Ishikawa (cell line): Measurements from ENCODE around the gene KRTAP19-5.

ENCODE experiments used
- CEBPB ChIP-seq: IDR thresholded peaks from 2 replicates; pipeline ENCODE4 v1.6.1; 2012
- CREB1 ChIP-seq: IDR thresholded peaks from 2 replicates; pipeline ENCODE4 v1.6.1; 2012; ENCODE audit warnings: low read depth
- EGR1 ChIP-seq: IDR thresholded peaks from 2 replicates; pipeline ENCODE4 v1.6.1; 2012
- EP300 ChIP-seq: IDR thresholded peaks from 2 replicates; pipeline ENCODE4 v1.6.1; 2012; ENCODE audit warnings: borderline replicate concordance
- FOXM1 ChIP-seq: IDR thresholded peaks from 2 replicates; pipeline ENCODE4 v1.6.1; 2012; ENCODE audit warnings: low read depth, borderline replicate concordance
- NFIC ChIP-seq: IDR thresholded peaks from 2 replicates; pipeline ENCODE4 v1.6.1; 2012
- RAD21 ChIP-seq: IDR thresholded peaks from 2 replicates; pipeline ENCODE4 v1.6.1; 2012; ENCODE audit warnings: low read depth
- TAF1 ChIP-seq: IDR thresholded peaks from 2 replicates; pipeline ENCODE4 v1.6.1; 2012; ENCODE audit warnings: low read depth, mild to moderate bottlenecking
- TEAD4 ChIP-seq: IDR thresholded peaks from 2 replicates; pipeline ENCODE4 v1.6.1; 2012
- YY1 ChIP-seq: IDR thresholded peaks from 2 replicates; pipeline ENCODE4 v1.6.1; 2012; ENCODE audit warnings: low read depth
- ZBTB7A ChIP-seq: IDR thresholded peaks from 2 replicates; pipeline ENCODE4 v1.6.1; 2012; ENCODE audit warnings: low read depth
- TF ChIP-seq, protein P1 (sequence below): IDR thresholded peaks from 2 replicates; pipeline ENCODE4 v1.6.1; 2012; ENCODE audit warnings: low read depth, mild to moderate bottlenecking
- TF ChIP-seq, protein P2 (sequence below): IDR thresholded peaks from 2 replicates; pipeline ENCODE4 v1.6.1; 2012
- TF ChIP-seq, protein P3 (sequence below): IDR thresholded peaks from 2 replicates; pipeline ENCODE4 v1.6.1; 2012

DNA sequence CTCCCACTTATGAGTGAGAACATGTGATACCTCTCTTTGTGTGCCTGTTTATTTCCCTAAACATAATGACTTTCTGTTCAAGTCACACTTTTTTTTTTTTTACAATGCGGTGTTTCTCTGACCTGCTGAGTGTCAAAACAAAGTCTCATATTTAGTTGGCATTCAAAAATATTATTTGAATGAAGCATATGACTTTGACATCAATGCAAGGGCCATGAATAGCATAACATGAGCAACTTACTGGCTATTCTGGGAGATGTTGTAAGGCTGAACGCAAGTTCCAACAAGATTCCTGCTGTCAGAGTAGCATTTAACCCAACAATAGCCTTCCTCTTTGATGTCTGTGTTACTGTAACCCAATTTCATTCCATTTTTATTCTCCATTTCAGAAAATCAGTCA lies 19.8 kb downstream of the KRTAP19-5 start:
- TF ChIP-seq RAD21: no peak
- TF ChIP-seq YY1: no peak
- TF ChIP-seq TAF1: no peak
- TF ChIP-seq EGR1: no peak
- TF ChIP-seq, protein P1, sequence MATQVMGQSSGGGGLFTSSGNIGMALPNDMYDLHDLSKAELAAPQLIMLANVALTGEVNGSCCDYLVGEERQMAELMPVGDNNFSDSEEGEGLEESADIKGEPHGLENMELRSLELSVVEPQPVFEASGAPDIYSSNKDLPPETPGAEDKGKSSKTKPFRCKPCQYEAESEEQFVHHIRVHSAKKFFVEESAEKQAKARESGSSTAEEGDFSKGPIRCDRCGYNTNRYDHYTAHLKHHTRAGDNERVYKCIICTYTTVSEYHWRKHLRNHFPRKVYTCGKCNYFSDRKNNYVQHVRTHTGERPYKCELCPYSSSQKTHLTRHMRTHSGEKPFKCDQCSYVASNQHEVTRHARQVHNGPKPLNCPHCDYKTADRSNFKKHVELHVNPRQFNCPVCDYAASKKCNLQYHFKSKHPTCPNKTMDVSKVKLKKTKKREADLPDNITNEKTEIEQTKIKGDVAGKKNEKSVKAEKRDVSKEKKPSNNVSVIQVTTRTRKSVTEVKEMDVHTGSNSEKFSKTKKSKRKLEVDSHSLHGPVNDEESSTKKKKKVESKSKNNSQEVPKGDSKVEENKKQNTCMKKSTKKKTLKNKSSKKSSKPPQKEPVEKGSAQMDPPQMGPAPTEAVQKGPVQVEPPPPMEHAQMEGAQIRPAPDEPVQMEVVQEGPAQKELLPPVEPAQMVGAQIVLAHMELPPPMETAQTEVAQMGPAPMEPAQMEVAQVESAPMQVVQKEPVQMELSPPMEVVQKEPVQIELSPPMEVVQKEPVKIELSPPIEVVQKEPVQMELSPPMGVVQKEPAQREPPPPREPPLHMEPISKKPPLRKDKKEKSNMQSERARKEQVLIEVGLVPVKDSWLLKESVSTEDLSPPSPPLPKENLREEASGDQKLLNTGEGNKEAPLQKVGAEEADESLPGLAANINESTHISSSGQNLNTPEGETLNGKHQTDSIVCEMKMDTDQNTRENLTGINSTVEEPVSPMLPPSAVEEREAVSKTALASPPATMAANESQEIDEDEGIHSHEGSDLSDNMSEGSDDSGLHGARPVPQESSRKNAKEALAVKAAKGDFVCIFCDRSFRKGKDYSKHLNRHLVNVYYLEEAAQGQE: no peak
- TF ChIP-seq, protein P2, sequence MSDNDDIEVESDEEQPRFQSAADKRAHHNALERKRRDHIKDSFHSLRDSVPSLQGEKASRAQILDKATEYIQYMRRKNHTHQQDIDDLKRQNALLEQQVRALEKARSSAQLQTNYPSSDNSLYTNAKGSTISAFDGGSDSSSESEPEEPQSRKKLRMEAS: no peak
- no peak for TF ChIP-seq CREB1
- TF ChIP-seq EP300: no peak
- TF ChIP-seq, protein P3, sequence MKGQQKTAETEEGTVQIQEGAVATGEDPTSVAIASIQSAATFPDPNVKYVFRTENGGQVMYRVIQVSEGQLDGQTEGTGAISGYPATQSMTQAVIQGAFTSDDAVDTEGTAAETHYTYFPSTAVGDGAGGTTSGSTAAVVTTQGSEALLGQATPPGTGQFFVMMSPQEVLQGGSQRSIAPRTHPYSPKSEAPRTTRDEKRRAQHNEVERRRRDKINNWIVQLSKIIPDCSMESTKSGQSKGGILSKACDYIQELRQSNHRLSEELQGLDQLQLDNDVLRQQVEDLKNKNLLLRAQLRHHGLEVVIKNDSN: no peak
- TF ChIP-seq CEBPB: no peak
- no peak for TF ChIP-seq NFIC
- TF ChIP-seq FOXM1: no peak
- TF ChIP-seq TEAD4: no peak
- no peak for TF ChIP-seq ZBTB7A
